Loucy (cell line): ENCODE measurements around the gene PCSK5.

Experiments
- EZH2phosphoT487 ChIP-seq: fragments of 200-600 bp; IDR thresholded peaks from 2 replicates; pipeline ENCODE4 v1.6.1; 2018; ENCODE audit warnings: antibody characterized with exemption, mild to moderate bottlenecking, moderate library complexity, borderline replicate concordance
- TF ChIP-seq, protein P1 (sequence below): fragments of 200-600 bp; sonication (generic); conservative IDR thresholded peaks from 2 replicates; pipeline ENCODE4 v1.5.1; 2014; ENCODE audit warnings: mild to moderate bottlenecking, antibody characterized with exemption, low read length

DNA sequence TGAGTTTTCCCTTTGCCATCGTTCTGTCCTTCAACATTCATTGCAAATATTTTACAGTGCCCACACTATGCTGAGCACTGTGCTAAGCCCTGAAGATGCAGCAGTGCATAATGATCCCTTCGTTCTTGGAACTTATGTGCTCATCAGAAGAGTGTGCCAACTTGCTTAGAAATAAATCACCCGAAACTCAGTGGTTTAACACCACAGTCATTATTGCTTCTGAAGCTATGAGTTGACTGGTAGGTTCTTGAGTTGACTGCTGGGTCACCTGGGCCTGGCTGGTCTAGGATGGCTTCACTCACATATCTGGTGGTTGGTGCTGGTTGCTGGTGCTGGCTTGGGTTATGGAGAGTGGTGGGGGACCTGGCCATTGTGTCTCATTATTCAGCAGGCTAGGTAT lies 20.9 kb downstream of the PCSK5 start:
- TF ChIP-seq, protein P1, sequence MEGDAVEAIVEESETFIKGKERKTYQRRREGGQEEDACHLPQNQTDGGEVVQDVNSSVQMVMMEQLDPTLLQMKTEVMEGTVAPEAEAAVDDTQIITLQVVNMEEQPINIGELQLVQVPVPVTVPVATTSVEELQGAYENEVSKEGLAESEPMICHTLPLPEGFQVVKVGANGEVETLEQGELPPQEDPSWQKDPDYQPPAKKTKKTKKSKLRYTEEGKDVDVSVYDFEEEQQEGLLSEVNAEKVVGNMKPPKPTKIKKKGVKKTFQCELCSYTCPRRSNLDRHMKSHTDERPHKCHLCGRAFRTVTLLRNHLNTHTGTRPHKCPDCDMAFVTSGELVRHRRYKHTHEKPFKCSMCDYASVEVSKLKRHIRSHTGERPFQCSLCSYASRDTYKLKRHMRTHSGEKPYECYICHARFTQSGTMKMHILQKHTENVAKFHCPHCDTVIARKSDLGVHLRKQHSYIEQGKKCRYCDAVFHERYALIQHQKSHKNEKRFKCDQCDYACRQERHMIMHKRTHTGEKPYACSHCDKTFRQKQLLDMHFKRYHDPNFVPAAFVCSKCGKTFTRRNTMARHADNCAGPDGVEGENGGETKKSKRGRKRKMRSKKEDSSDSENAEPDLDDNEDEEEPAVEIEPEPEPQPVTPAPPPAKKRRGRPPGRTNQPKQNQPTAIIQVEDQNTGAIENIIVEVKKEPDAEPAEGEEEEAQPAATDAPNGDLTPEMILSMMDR, result no peak
- no peak for TF ChIP-seq EZH2phosphoT487
